OCI-LY1 (cell line): ENCODE measurements around the gene ZNF559.
"Not testable (repeated sequence)": the region's sequence is repeated elsewhere in the genome, so short reads cannot be mapped to it uniquely, and the experiment has no call there.

Experiments used
- H2AFZ ChIP-seq: fragments of 200-600 bp; sonication (generic), shearing (Covaris generic); 2 replicates; pipeline ENCODE4 v1.6.0; 2014; ENCODE audit warnings: antibody characterized with exemption, mild to moderate bottlenecking, low read length
- H3F3A ChIP-seq: fragments of 200-600 bp; sonication (generic), shearing (Covaris generic); 2 replicates; pipeline ENCODE4 v1.6.0; 2014; ENCODE audit warnings: mild to moderate bottlenecking, antibody characterized with exemption, low read length, moderate library complexity; ENCODE audit not compliant: insufficient read depth
- H3K27ac ChIP-seq: fragments of 200-600 bp; sonication (generic); 2 replicates; pipeline ENCODE4 v1.5.1; 2014; ENCODE audit warnings: low read length, mixed run types, mild to moderate bottlenecking, low read depth; ENCODE audit not compliant: poor library complexity, severe bottlenecking
- H3K27me3 ChIP-seq: fragments of 200-600 bp; sonication (generic); 2 replicates; pipeline ENCODE4 v1.6.0; 2014; ENCODE audit warnings: antibody characterized with exemption, mild to moderate bottlenecking, low read length, moderate library complexity; ENCODE audit not compliant: insufficient read depth
- H3K36me3 ChIP-seq: fragments of 200-600 bp; sonication (generic); 2 replicates; pipeline ENCODE4 v1.6.1; 2014; ENCODE audit warnings: mild to moderate bottlenecking, antibody characterized with exemption, low read length, moderate library complexity, mixed read lengths; ENCODE audit not compliant: insufficient read depth
- H3K4me1 ChIP-seq: fragments of 200-600 bp; sonication (generic); 2 replicates; pipeline ENCODE4 v1.5.1; 2014; ENCODE audit warnings: mild to moderate bottlenecking, low read length, moderate library complexity; ENCODE audit not compliant: insufficient read depth, severe bottlenecking
- H3K4me2 ChIP-seq: fragments of 200-600 bp; sonication (generic), shearing (Covaris generic); 2 replicates; pipeline ENCODE4 v1.6.1; 2014; ENCODE audit warnings: low read length
- H3K4me3 ChIP-seq: fragments of 200-600 bp; sonication (generic); 2 replicates; pipeline ENCODE4 v1.5.1; 2014; ENCODE audit warnings: low read length, low read depth, mild to moderate bottlenecking, mixed read lengths; ENCODE audit not compliant: poor library complexity, severe bottlenecking
- H3K79me2 ChIP-seq: fragments of 200-600 bp; shearing (Covaris generic); 2 replicates; pipeline ENCODE4 v1.6.1; 2016; ENCODE audit warnings: mixed run types, low read length, mixed read lengths; ENCODE audit not compliant: insufficient read depth
- H3K9ac ChIP-seq: fragments of 200-600 bp; sonication (generic), shearing (Covaris generic); 2 replicates; pipeline ENCODE4 v1.6.1; 2014; ENCODE audit warnings: mild to moderate bottlenecking, low read length, mixed read lengths
- H3K9me2 ChIP-seq: fragments of 200-600 bp; sonication (generic), shearing (Covaris generic); 2 replicates; pipeline ENCODE4 v1.6.1; 2014; ENCODE audit warnings: low read depth, mild to moderate bottlenecking, low read length, mixed read lengths
- H3K9me3 ChIP-seq: fragments of 200-600 bp; shearing (Covaris generic); 2 replicates; pipeline ENCODE4 v1.6.1; 2014; ENCODE audit warnings: low read length, mixed read lengths
- H4K20me1 ChIP-seq: fragments of 200-600 bp; sonication (generic), shearing (Covaris generic); 2 replicates; pipeline ENCODE4 v1.6.0; 2016; ENCODE audit warnings: mild to moderate bottlenecking, low read length; ENCODE audit not compliant: insufficient read depth
- CTCF ChIP-seq: fragments of 200-600 bp; sonication (generic), shearing (Covaris generic); IDR thresholded peaks from 2 replicates; pipeline ENCODE4 v1.5.1; 2017; ENCODE audit warnings: mild to moderate bottlenecking, antibody characterized with exemption, low read length, moderate library complexity, mixed read lengths
- EZH2 ChIP-seq: fragments of 200-600 bp; sonication (generic), shearing (Covaris generic); IDR thresholded peaks from 2 replicates; pipeline ENCODE4 v1.8.0; 2017; ENCODE audit warnings: borderline replicate concordance, mixed run types, mild to moderate bottlenecking, antibody characterized with exemption, low read length, moderate library complexity, mixed read lengths

The ZNF559 gene

GRCh38 chr19:9313756-9314155 is 10.2 kb upstream of the ZNF559 start:
- H3F3A ChIP-seq = no peaks in the 10 kb centered on the region

DNA sequence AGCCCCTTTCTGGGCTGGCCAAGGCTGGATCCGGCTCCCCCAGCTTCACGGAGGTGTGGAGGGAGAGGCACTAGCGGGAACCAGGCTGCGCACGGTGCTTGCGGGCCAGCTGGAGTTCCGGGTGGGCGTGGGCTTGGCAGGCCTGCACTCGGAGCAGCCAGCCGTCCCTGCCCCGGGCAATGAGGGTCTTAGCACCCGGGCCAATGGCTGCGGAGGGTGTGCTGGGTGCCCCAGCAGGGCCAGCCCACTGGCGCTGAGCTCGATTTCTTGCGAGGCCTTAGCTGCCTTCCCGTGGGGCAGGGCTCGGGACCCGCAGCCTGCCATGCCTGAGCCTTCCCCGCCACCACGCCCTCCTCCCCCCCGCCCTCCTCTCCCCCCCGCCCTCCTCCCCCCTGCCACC is 2.6 kb upstream of the ZNF559 start:
- H3K79me2 ChIP-seq = no peaks in the 10 kb centered on the region
- H3K4me3 ChIP-seq = no peak overlapping the region
- H3K4me2 ChIP-seq = no peak overlapping the region
- H3K27me3 ChIP-seq = no peaks in the 10 kb centered on the region
- H3K27ac ChIP-seq = no peak overlapping the region
- H2AFZ ChIP-seq = no peak overlapping the region
- H4K20me1 ChIP-seq = no peaks in the 10 kb centered on the region
- no peak overlapping the region for H3K9ac ChIP-seq
- no peak for TF ChIP-seq EZH2
- TF ChIP-seq CTCF = no peak
- H3K4me1 ChIP-seq = peaks cover 13% of the 10 kb centered on the region
- H3K9me3 ChIP-seq = peaks cover 3% of the 10 kb centered on the region; the same call in 1 of the 2 replicates
- H3K9me2 ChIP-seq = no peaks in the 10 kb centered on the region
- H3F3A ChIP-seq = no peaks in the 10 kb centered on the region
- peaks cover 3% of the 10 kb centered on the region; the same call in 1 of the 2 replicates for H3K36me3 ChIP-seq

More at GRCh38 chr19:9313756-9314155, 10.2 kb upstream of the ZNF559 start:
- H3K9me2 ChIP-seq = no peaks in the 10 kb centered on the region
- H3K9ac ChIP-seq = no peak overlapping the region
- peaks cover 10% of the 10 kb centered on the region; the same call in 1 of the 2 replicates for H3K9me3 ChIP-seq
- no peaks in the 10 kb centered on the region for H4K20me1 ChIP-seq
- peaks cover under 1% of the 10 kb centered on the region; the same call in 1 of the 2 replicates for H3K79me2 ChIP-seq
- H3K27me3 ChIP-seq = no peaks in the 10 kb centered on the region
- no peak overlapping the region for H3K27ac ChIP-seq
- no peaks in the 10 kb centered on the region; the same call in 1 of the 2 replicates for H3K36me3 ChIP-seq
- no peak overlapping the region for H3K4me2 ChIP-seq
- TF ChIP-seq CTCF (no peak), EZH2 (no peak)
- no peak overlapping the region for H3K4me3 ChIP-seq
- H3K4me1 ChIP-seq = peaks cover 2% of the 10 kb centered on the region
- no peak overlapping the region for H2AFZ ChIP-seq

DNA sequence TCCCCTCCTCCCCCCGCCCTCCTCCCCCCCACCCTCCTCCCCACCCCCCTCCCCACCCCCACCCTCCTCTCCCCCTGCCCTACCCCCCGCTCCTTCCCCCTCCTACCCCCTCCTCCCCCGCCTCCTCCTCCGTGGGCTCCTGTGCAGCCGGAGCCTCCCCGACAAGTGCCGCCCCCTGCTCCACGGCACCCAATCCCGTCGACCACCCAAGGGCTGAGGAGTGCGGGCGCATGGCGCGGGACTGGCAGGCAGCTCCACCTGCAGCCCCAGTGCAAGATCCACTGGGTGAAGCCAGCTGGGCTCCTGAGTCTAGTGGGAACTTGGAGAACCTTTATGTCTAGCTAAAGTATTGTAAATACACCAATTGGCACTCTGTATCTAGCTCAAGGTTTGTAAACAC is 2.2 kb upstream of the ZNF559 start:
- not testable (repeated sequence) for H3K9me2 ChIP-seq, H3K9ac ChIP-seq, H3K4me3 ChIP-seq, H3F3A ChIP-seq, H2AFZ ChIP-seq, H3K9me3 ChIP-seq, H3K27me3 ChIP-seq, H3K4me2 ChIP-seq, H3K27ac ChIP-seq, H3K79me2 ChIP-seq, H3K36me3 ChIP-seq, H4K20me1 ChIP-seq
- H3K4me1 ChIP-seq = peaks cover 13% of the 10 kb centered on the region

GRCh38 chr19:9322201-9322600 is 1.8 kb upstream of the ZNF559 start:
- not testable (repeated sequence) for H3K27me3 ChIP-seq, H3K9ac ChIP-seq, H3K27ac ChIP-seq, H3K36me3 ChIP-seq, H3K4me3 ChIP-seq, H3K4me2 ChIP-seq, H2AFZ ChIP-seq, H3F3A ChIP-seq, H3K9me2 ChIP-seq, H3K79me2 ChIP-seq, H3K9me3 ChIP-seq, H4K20me1 ChIP-seq
- peaks cover 13% of the 10 kb centered on the region for H3K4me1 ChIP-seq
